Loucy (cell line): ENCODE measurements around the gene ANKRD13C.

ENCODE experiments used
- H2AFZ ChIP-seq: fragments of 200-600 bp; sonication (generic); 2 replicates; pipeline ENCODE4 v1.6.0; 2016; ENCODE audit warnings: antibody characterized with exemption, mild to moderate bottlenecking, low read length, moderate library complexity
- H3F3A ChIP-seq: fragments of 200-600 bp; 2 replicates; pipeline ENCODE4 v1.6.0; 2016; ENCODE audit warnings: antibody characterized with exemption, low read depth, mild to moderate bottlenecking
- H3K27me3 ChIP-seq: fragments of 200-600 bp; sonication (generic); 2 replicates; pipeline ENCODE4 v1.6.1; 2014; ENCODE audit warnings: low read length, mild to moderate bottlenecking; ENCODE audit not compliant: insufficient read depth, poor library complexity, severe bottlenecking
- H3K36me3 ChIP-seq: fragments of 200-600 bp; sonication (generic); 2 replicates; pipeline ENCODE4 v1.6.1; 2016; ENCODE audit warnings: low read length; ENCODE audit not compliant: insufficient read depth
- H3K4me1 ChIP-seq: fragments of 200-600 bp; sonication (generic); 2 replicates; pipeline ENCODE4 v1.5.1; 2014; ENCODE audit warnings: low read length, mild to moderate bottlenecking; ENCODE audit not compliant: insufficient read depth, poor library complexity, severe bottlenecking
- H3K4me2 ChIP-seq: fragments of 200-600 bp; sonication (generic); 2 replicates; pipeline ENCODE4 v1.6.0; 2014; ENCODE audit warnings: antibody characterized with exemption, low read length, low read depth, mild to moderate bottlenecking; ENCODE audit not compliant: poor library complexity, severe bottlenecking
- H3K4me3 ChIP-seq: fragments of 200-600 bp; sonication (generic); 2 replicates; pipeline ENCODE4 v1.5.1; 2014; ENCODE audit warnings: low read length, mild to moderate bottlenecking, mixed read lengths; ENCODE audit not compliant: poor library complexity, severe bottlenecking
- H3K79me2 ChIP-seq: fragments of 200-600 bp; sonication (generic); 2 replicates; pipeline ENCODE4 v1.6.1; 2014; ENCODE audit warnings: low read length; ENCODE audit not compliant: insufficient read depth
- H3K9ac ChIP-seq: fragments of 200-600 bp; sonication (generic); 2 replicates; pipeline ENCODE4 v1.6.0; 2014; ENCODE audit warnings: mild to moderate bottlenecking, low read depth, low read length, moderate library complexity; ENCODE audit not compliant: poor library complexity, severe bottlenecking
- H3K9me2 ChIP-seq: fragments of 200-600 bp; sonication (generic); replicated peaks from 2 replicates; pipeline ENCODE4 v1.6.1; 2016; ENCODE audit warnings: low read depth, low read length, mixed read lengths
- H3K9me3 ChIP-seq: fragments of 200-600 bp; sonication (generic); 2 replicates; pipeline ENCODE4 v1.6.1; 2014; ENCODE audit warnings: mild to moderate bottlenecking, antibody characterized with exemption, low read length, low read depth; ENCODE audit not compliant: insufficient read depth
- H4K20me1 ChIP-seq: fragments of 200-600 bp; sonication (generic); 2 replicates; pipeline ENCODE4 v1.6.0; 2014; ENCODE audit warnings: antibody characterized with exemption, low read length, mild to moderate bottlenecking; ENCODE audit not compliant: insufficient read depth, poor library complexity, severe bottlenecking
- EZH2phosphoT487 ChIP-seq: fragments of 200-600 bp; IDR thresholded peaks from 2 replicates; pipeline ENCODE4 v1.6.1; 2018; ENCODE audit warnings: antibody characterized with exemption, mild to moderate bottlenecking, moderate library complexity, borderline replicate concordance
- TF ChIP-seq, protein P1 (sequence below): fragments of 200-600 bp; sonication (generic); conservative IDR thresholded peaks from 2 replicates; pipeline ENCODE4 v1.5.1; 2014; ENCODE audit warnings: mild to moderate bottlenecking, antibody characterized with exemption, low read length

Gene ANKRD13C

GRCh38 chr1:70333245-70333644 lies 21.3 kb downstream of the ANKRD13C start:
- no peaks in the 10 kb centered on the region for H3F3A ChIP-seq
- peaks cover 36% of the 10 kb centered on the region; the same call in 1 of the 2 replicates for H3K36me3 ChIP-seq
- no peak overlapping the region for H3K4me2 ChIP-seq
- H3K4me3 ChIP-seq: no peak overlapping the region
- no peak overlapping the region for H3K9ac ChIP-seq
- H3K79me2 ChIP-seq: peaks cover 53% of the 10 kb centered on the region
- no peaks in the 10 kb centered on the region for H3K9me2 ChIP-seq
- peaks cover 4% of the 10 kb centered on the region for H4K20me1 ChIP-seq
- no peak overlapping the region for H2AFZ ChIP-seq
- H3K4me1 ChIP-seq: no peaks in the 10 kb centered on the region
- no peaks in the 10 kb centered on the region for H3K9me3 ChIP-seq
- no peak for TF ChIP-seq EZH2phosphoT487
- TF ChIP-seq, protein P1, sequence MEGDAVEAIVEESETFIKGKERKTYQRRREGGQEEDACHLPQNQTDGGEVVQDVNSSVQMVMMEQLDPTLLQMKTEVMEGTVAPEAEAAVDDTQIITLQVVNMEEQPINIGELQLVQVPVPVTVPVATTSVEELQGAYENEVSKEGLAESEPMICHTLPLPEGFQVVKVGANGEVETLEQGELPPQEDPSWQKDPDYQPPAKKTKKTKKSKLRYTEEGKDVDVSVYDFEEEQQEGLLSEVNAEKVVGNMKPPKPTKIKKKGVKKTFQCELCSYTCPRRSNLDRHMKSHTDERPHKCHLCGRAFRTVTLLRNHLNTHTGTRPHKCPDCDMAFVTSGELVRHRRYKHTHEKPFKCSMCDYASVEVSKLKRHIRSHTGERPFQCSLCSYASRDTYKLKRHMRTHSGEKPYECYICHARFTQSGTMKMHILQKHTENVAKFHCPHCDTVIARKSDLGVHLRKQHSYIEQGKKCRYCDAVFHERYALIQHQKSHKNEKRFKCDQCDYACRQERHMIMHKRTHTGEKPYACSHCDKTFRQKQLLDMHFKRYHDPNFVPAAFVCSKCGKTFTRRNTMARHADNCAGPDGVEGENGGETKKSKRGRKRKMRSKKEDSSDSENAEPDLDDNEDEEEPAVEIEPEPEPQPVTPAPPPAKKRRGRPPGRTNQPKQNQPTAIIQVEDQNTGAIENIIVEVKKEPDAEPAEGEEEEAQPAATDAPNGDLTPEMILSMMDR: no peak
- H3K27me3 ChIP-seq: no peaks in the 10 kb centered on the region

- no peak overlapping the region for H3K4me3 ChIP-seq
- H3K9ac ChIP-seq: no peak overlapping the region
- TF ChIP-seq EZH2phosphoT487: no peak
- TF ChIP-seq, protein P1: no peak
- peaks cover 53% of the 10 kb centered on the region for H3K79me2 ChIP-seq
- no peaks in the 10 kb centered on the region for H3K9me3 ChIP-seq
- H3K9me2 ChIP-seq: no peaks in the 10 kb centered on the region
- H3K4me2 ChIP-seq: no peak overlapping the region
- H3K4me1 ChIP-seq: no peaks in the 10 kb centered on the region
- peaks cover 36% of the 10 kb centered on the region; the same call in 1 of the 2 replicates for H3K36me3 ChIP-seq
- no peak overlapping the region for H2AFZ ChIP-seq
- no peaks in the 10 kb centered on the region for H3F3A ChIP-seq
- H3K27me3 ChIP-seq: no peaks in the 10 kb centered on the region
- H4K20me1 ChIP-seq: peaks cover 6% of the 10 kb centered on the region
Observed at GRCh38 chr1:70331962-70332361, 22.6 kb downstream of the ANKRD13C start.

GRCh38 chr1:70327306-70328076 lies 27.0 kb downstream of the ANKRD13C start:
- Histone ChIP-seq H3K9me3 (no peaks in the 10 kb centered on the region), H3K9me2 (no peaks in the 10 kb centered on the region), H3K36me3 (peaks cover 36% of the 10 kb centered on the region; the same call in 1 of the 2 replicates), H3K4me2 (no peak overlapping the region), H2AFZ (no peak overlapping the region), H3K27me3 (no peaks in the 10 kb centered on the region), H3K4me1 (no peaks in the 10 kb centered on the region), H4K20me1 (peaks cover 6% of the 10 kb centered on the region), H3K9ac (no peak overlapping the region), H3K4me3 (no peak overlapping the region), H3F3A (no peaks in the 10 kb centered on the region), H3K79me2 (peaks cover 55% of the 10 kb centered on the region)
- TF ChIP-seq, protein P1: no peak
- TF ChIP-seq EZH2phosphoT487: no peak
